ENCODE results near the gene SHISA6.

SHISA6 gene

GRCh38 chr17:11244776-11245175, 3.8 kb downstream of the SHISA6 start:
- CTCF ChIA-PET: no interaction called here
- peaks cover 7% of the 10 kb centered on the region for H3K9me3 Mint-ChIP-seq
- no peaks in the 10 kb centered on the region for H3K4me1 Mint-ChIP-seq
- H3K36me3 Mint-ChIP-seq: no peaks in the 10 kb centered on the region
- peaks cover 28% of the 10 kb centered on the region for H3K27me3 Mint-ChIP-seq
- H3K27ac Mint-ChIP-seq: no peak overlapping the region
- no peak overlapping the region for H3K4me3 Mint-ChIP-seq
- DNase-seq: no peak

GRCh38 chr17:11245187-11245586, 4.2 kb downstream of the SHISA6 start:
- DNase-seq: no peak
- H3K9me3 Mint-ChIP-seq: peaks cover 7% of the 10 kb centered on the region
- CTCF ChIA-PET: no interaction called here
- H3K36me3 Mint-ChIP-seq: no peaks in the 10 kb centered on the region
- H3K4me1 Mint-ChIP-seq: no peaks in the 10 kb centered on the region
- H3K27ac Mint-ChIP-seq: no peak overlapping the region
- H3K27me3 Mint-ChIP-seq: peaks cover 24% of the 10 kb centered on the region
- no peak overlapping the region for H3K4me3 Mint-ChIP-seq

- peaks cover 22% of the 10 kb centered on the region for H3K27me3 Mint-ChIP-seq
- no peaks in the 10 kb centered on the region for H3K4me1 Mint-ChIP-seq
- no peaks in the 10 kb centered on the region for H3K36me3 Mint-ChIP-seq
- DNase-seq: no peak
- CTCF ChIA-PET: no interaction called here
- H3K9me3 Mint-ChIP-seq: peaks cover 7% of the 10 kb centered on the region
- H3K4me3 Mint-ChIP-seq: no peak overlapping the region
- H3K27ac Mint-ChIP-seq: no peak overlapping the region
Observed at GRCh38 chr17:11245791-11246190, 4.8 kb downstream of the SHISA6 start.

GRCh38 chr17:11250161-11250560, 9.1 kb downstream of the SHISA6 start:
- H3K27me3 Mint-ChIP-seq: no peaks in the 10 kb centered on the region
- no peaks in the 10 kb centered on the region for H3K36me3 Mint-ChIP-seq
- no peak for DNase-seq
- no peak overlapping the region for H3K27ac Mint-ChIP-seq
- H3K9me3 Mint-ChIP-seq: peaks cover 13% of the 10 kb centered on the region
- CTCF ChIA-PET: no interaction called here
- H3K4me1 Mint-ChIP-seq: no peaks in the 10 kb centered on the region
- no peak overlapping the region for H3K4me3 Mint-ChIP-seq

DNA sequence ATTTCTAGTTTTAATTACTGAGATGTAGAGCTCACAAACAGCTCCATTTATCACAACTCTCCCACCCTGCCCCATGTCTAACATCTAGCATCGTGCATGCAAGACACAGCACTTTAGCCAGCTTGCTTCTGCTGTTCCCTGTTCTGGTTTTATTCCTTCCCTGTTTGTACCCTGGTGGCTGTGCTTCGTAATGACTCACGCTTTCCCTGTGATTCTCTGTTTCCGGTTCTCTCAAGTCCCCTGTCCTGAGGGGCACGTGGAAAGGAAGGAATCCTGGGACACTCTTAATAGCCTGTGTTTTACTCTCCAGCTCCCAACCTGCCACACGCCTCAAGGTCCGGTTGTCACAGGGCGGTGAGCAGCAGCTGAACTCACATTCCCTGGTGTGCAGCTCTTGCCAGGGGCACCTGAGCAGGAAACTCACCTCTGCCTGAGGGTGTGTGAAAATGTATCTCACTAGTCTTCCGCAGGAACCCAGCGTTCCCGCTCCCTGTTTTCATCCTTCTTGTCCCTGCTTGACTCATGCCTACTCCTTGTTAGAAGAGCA, 10.6 kb downstream of the SHISA6 start:
- H3K9me3 Mint-ChIP-seq: peaks cover 12% of the 10 kb centered on the region
- CTCF ChIA-PET: no interaction called here
- H3K4me1 Mint-ChIP-seq: no peaks in the 10 kb centered on the region
- no peak overlapping the region for H3K4me3 Mint-ChIP-seq
- no peaks in the 10 kb centered on the region for H3K27me3 Mint-ChIP-seq
- no peaks in the 10 kb centered on the region for H3K36me3 Mint-ChIP-seq
- no peak overlapping the region for H3K27ac Mint-ChIP-seq
- DNase-seq: no peak

- no peak for DNase-seq
- no peaks in the 10 kb centered on the region for H3K36me3 Mint-ChIP-seq
- no peak overlapping the region for H3K27ac Mint-ChIP-seq
- H3K4me3 Mint-ChIP-seq: no peak overlapping the region
- CTCF ChIA-PET: no interaction called here
- no peaks in the 10 kb centered on the region for H3K27me3 Mint-ChIP-seq
- no peaks in the 10 kb centered on the region for H3K4me1 Mint-ChIP-seq
- peaks cover 10% of the 10 kb centered on the region for H3K9me3 Mint-ChIP-seq
Observed at GRCh38 chr17:11252146-11252545, 11.1 kb downstream of the SHISA6 start.

- no peak overlapping the region for H3K4me3 Mint-ChIP-seq
- DNase-seq: no peak
- CTCF ChIA-PET: no interaction called here
- no peak overlapping the region for H3K27ac Mint-ChIP-seq
- H3K36me3 Mint-ChIP-seq: no peaks in the 10 kb centered on the region
- no peaks in the 10 kb centered on the region for H3K27me3 Mint-ChIP-seq
- peaks cover 7% of the 10 kb centered on the region for H3K9me3 Mint-ChIP-seq
- no peaks in the 10 kb centered on the region for H3K4me1 Mint-ChIP-seq
Observed at GRCh38 chr17:11256877-11257276, 15.9 kb downstream of the SHISA6 start.

DNA sequence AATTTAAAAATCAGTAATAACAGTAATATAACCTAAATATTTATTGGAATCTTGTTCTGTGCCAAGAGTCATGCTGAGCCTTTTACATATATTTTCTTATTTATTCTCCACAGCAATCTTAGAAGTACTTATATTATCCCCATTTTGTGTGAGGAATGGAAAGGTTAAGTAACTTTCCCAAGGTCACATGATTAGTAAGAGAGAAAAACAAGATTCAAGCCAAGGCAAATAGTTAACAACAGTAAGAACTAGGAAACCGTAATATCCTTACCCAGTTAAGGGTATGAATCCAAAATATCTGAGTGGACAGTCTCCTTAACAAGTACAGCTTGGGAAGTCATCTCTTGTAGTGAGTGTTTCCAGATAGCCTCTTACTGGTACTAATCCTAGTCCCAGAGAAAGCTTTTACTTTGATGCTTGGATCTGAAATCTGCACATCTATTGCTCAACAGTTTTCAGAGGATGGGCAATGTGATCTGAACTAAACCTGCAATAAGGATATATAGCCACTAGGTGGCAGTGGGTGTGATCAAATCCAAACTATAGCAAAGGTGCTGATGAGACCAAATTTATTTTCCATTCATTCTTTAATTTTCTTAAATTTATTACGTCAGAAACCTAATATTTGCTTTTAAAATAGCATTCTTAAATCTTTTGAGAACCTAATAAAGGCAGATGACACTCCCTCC, 23.3 kb downstream of the SHISA6 start:
- CTCF ChIA-PET: interaction anchor here (2.6 kb wide), 1 partner anchor 8 kb away, joined by 6 read pairs; no protein-coding TSS in a partner anchor
- H3K4me1 Mint-ChIP-seq: no peaks in the 10 kb centered on the region

DNA sequence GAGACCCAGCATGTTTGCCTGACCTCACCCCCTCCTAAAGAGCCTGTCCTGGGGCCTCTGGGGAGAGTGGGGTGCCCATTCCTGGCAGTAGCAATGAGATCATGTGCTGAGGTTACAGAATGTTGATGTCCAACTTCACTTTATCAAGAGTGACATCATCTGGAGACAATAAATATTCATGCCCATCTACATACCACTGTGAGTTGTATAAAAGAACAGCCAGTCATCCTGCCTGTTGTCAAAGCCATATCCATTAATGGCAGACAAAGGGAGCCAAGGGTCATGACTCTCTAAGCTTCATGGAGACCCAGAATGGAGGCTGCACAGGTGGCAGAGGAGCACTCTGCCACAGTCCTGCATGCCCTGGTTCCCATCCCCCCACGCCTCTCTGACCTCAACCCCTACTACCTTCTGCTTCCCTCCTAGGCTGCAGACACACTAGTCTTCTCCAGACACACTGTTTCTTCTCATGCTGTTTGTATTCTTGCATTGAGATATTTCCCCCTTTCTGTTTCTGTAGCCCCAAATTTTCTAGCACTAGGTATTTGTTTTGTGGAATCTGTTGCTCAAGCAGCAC, 27.1 kb downstream of the SHISA6 start:
- Mint-ChIP-seq H3K36me3 (no peaks in the 10 kb centered on the region), H3K4me3 (no peak overlapping the region), H3K9me3 (peaks cover 28% of the 10 kb centered on the region), H3K4me1 (no peaks in the 10 kb centered on the region), H3K27ac (no peak overlapping the region), H3K27me3 (no peaks in the 10 kb centered on the region)
- CTCF ChIA-PET: no interaction called here
- DNase-seq: no peak

More for the DNA sequence above, 23.3 kb downstream of the SHISA6 start:
- no peak for DNase-seq
- Mint-ChIP-seq H3K27ac (no peak overlapping the region), H3K9me3 (peaks cover 19% of the 10 kb centered on the region), H3K4me3 (no peak overlapping the region), H3K27me3 (no peaks in the 10 kb centered on the region), H3K36me3 (no peaks in the 10 kb centered on the region)

- no peaks in the 10 kb centered on the region for H3K4me1 Mint-ChIP-seq
- no peaks in the 10 kb centered on the region for H3K27me3 Mint-ChIP-seq
- no peaks in the 10 kb centered on the region for H3K36me3 Mint-ChIP-seq
- DNase-seq: no peak
- peaks cover 22% of the 10 kb centered on the region for H3K9me3 Mint-ChIP-seq
- H3K27ac Mint-ChIP-seq: no peak overlapping the region
- CTCF ChIA-PET: no interaction called here
- no peak overlapping the region for H3K4me3 Mint-ChIP-seq
Observed at GRCh38 chr17:11269210-11269609, 28.2 kb downstream of the SHISA6 start.

DNA sequence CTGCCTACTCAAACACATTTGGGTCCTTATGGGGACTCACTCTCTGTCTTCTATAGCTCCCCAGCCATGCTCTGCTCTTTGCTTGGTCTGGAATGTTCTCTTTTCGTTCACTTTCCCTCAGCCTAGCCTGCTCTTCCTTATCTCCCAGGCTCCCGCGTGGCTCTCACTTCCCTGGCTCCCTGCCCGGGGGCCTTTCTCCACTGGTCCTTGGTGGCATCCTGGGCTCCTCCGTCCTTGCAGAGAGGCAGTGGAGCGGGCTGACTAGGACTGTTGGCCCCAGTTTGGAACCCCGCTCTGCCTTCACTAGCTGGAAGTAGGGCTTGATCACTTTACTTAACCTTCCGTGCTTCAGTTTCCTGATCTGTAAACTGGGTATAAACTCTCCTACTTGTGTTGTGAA, 31.2 kb downstream of the SHISA6 start:
- no peaks in the 10 kb centered on the region for H3K36me3 Mint-ChIP-seq
- H3K9me3 Mint-ChIP-seq: peaks cover 17% of the 10 kb centered on the region
- no peak overlapping the region for H3K27ac Mint-ChIP-seq
- no peak overlapping the region for H3K4me3 Mint-ChIP-seq
- no peak for DNase-seq
- CTCF ChIA-PET: interaction anchor here (2.2 kb wide), 1 partner anchor 9 kb away, joined by 6 read pairs; no protein-coding TSS in a partner anchor
- H3K27me3 Mint-ChIP-seq: no peaks in the 10 kb centered on the region
- H3K4me1 Mint-ChIP-seq: no peaks in the 10 kb centered on the region

GRCh38 chr17:11273596-11273995, 32.6 kb downstream of the SHISA6 start:
- Mint-ChIP-seq H3K4me3 (no peak overlapping the region), H3K36me3 (no peaks in the 10 kb centered on the region), H3K27me3 (no peaks in the 10 kb centered on the region), H3K27ac (no peak overlapping the region), H3K9me3 (peaks cover 16% of the 10 kb centered on the region), H3K4me1 (no peaks in the 10 kb centered on the region)
- CTCF ChIA-PET: interaction anchor here (2.2 kb wide), 1 partner anchor 10 kb away, joined by 6 read pairs; no protein-coding TSS in a partner anchor
- DNase-seq: no peak

DNA sequence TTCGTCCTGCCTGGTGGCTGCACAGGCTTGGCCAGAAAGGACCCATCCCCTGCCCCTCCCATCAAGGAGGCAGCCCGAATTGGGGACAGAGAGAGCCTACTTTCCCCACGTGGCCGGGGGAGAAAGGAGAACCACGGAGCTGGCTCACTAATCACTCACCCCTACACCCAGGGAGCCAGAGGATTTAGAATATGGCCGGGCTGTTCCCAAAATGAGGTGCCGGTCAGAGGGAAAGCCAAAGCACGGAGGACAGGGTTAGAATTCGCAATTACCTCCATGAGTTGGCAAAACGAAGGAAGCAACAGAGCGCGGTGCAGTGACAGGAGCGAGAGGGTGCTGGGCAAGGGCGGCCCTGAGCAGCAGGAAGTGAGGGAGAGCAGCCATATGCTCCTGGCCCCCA, 33.1 kb downstream of the SHISA6 start:
- H3K27me3 Mint-ChIP-seq: no peaks in the 10 kb centered on the region
- H3K9me3 Mint-ChIP-seq: peaks cover 16% of the 10 kb centered on the region
- CTCF ChIA-PET: interaction anchor here (0.6 kb wide), 1 partner anchor 1035 kb away, joined by 4 read pairs; no protein-coding TSS in a partner anchor
- no peak for DNase-seq
- no peaks in the 10 kb centered on the region for H3K36me3 Mint-ChIP-seq
- H3K27ac Mint-ChIP-seq: no peak overlapping the region
- H3K4me1 Mint-ChIP-seq: no peaks in the 10 kb centered on the region
- H3K4me3 Mint-ChIP-seq: no peak overlapping the region

DNA sequence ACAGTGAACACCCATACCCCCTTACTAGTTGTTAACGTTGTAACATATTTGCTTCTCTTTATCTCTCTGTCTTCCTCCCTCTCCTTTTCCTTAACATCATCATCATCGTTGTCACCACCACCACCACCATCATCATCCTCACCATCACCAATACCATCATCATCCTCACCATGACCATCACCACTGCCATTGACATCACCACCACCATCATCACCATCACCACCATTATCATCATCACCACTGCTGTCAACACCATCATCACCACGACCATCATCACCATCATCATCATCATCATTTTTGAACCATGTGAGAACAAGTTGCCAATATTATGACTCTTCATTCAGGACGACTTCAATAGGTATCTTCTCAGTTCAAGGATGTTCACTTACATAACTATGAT, 35.5 kb downstream of the SHISA6 start:
- no peak overlapping the region for H3K27ac Mint-ChIP-seq
- CTCF ChIA-PET: no interaction called here
- peaks cover 13% of the 10 kb centered on the region for H3K9me3 Mint-ChIP-seq
- H3K4me1 Mint-ChIP-seq: no peaks in the 10 kb centered on the region
- H3K36me3 Mint-ChIP-seq: no peaks in the 10 kb centered on the region
- H3K4me3 Mint-ChIP-seq: no peak overlapping the region
- H3K27me3 Mint-ChIP-seq: no peaks in the 10 kb centered on the region
- DNase-seq: no peak
